ENCODE data around the gene ARGLU1.

The ARGLU1 gene

DNA sequence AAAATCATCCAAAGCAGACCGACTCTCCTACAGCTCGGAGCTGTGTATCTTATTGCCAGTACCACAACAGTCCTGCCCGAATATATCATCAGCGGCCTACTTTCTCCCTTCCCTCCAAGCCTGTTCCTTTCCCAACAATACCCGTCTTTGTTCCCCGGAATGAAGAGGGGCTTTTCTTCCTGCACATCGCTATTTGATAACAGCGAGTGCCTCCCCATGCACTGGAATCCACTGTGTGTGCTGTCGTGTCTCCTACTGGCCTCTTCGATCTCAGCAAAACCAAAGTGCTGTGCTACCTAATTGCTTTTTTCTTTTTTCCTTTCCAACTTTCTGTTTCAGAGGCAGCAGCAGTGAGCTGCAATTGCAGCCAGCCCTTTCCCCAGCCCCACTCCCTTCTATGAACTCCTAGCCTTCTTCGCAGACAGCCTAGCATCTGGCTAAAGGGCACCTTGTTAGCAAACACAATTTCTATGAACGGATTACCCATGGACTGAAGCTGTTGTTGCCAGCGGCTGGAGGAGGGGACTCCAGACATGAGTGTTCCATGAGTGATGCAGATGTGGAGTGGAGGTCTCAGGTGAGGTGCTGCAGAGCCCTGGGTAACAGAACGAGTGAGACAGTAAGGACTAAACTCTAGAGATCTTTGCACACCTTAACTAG lies 75.9 kb downstream of the ARGLU1 start:
- in situ Hi-C loops (cut with MboI; ENCODE audit: low sequenced_read_pairs, unreplicated experiment), result no loop called here
- no peak for TF ChIP-seq CTCF (IDR thresholded peaks at IDR 0.05; ENCODE audit: borderline replicate concordance, control extremely low read depth, extremely low read depth, insufficient read depth, missing control alignments)
- no peak for DNase-seq (ENCODE audit: low spot score)
